HG03571 (cell line): ENCODE results near the gene TMEM8B.
"Not testable (repeated sequence)": the region's sequence is repeated elsewhere in the genome, so short reads cannot be mapped to it uniquely, and the experiment has no call there.

Experiments used
- ATAC-seq: cut with Tn5 transposase; IDR thresholded peaks from one replicate; pipeline ENCODE4 v1.9.1; 2021; ENCODE audit not compliant: unreplicated experiment

The TMEM8B gene

DNA sequence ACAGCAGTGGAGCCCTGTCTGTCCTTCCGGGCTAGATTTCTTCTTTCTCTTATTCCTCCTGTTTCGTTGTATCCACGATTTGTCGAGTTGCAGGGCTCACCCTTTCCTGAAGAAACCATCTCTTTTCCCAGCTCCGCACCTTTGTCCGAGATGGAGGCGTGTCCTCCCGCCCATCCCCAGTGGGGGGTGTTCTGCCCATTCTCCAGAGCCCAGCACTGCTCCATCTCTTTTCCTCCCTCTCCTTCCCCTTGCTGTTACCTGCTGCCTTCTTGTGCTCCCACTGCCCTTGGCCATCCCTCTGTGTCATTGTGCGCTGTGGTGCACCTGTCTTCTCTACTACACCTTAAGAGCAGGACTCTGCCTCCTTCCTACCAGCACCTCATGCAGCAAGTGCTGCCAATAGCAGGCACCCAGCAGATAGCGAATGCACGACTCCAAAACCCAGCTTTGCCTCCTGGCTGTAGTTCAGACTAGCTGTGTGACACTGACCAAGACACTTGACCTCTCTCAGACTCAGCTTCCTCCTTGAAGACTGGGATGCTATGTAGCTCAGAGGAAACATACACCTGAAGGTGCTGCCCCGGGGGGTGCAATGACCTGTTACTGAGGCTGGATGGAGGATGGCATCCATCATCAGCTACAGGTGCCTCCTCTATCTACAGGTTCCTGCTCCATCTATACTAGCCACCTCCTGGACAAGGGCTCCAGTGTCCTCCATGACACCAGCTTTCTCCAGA, 32.3 kb downstream of the TMEM8B start:
- no peak for ATAC-seq

DNA sequence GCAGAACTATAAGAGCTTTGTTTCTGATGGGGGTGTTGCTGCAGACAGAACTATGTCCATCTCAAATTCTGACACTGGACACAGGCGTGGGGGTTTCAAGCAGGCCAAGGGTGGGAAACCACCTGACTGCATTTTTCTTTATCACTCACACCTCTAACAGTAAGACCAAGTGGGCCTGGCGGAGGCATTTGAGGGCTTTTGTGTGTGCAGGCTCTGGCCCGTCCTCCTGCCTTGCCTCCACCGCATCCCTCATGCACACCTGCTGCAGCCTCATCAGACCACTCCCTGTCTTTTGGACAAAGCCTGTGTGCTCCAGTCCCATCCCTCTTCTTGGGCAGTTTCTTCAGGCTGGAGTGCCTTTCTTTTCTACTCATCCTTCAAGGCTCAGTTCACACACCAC, 33.3 kb downstream of the TMEM8B start:
- no peak for ATAC-seq

DNA sequence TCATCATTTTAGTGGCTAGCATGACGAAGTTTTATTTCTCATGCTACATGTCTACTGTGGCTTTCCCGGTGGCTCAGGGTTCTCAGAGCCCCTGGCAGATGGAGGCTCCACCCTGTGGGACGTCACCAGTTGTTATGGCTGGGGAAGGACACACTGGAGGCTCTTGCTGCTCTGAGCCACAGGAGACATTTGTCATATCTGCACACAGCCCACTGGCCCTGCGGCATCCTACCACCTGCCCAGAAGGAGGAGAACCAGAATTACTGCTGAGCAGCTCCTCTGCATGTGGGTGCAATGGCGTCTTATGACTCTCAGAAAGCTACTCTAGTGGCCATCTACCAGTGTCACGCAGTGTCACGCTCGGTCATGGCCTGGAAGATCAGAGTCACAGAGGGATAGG, 34.6 kb downstream of the TMEM8B start:
- ATAC-seq, result no peak

DNA sequence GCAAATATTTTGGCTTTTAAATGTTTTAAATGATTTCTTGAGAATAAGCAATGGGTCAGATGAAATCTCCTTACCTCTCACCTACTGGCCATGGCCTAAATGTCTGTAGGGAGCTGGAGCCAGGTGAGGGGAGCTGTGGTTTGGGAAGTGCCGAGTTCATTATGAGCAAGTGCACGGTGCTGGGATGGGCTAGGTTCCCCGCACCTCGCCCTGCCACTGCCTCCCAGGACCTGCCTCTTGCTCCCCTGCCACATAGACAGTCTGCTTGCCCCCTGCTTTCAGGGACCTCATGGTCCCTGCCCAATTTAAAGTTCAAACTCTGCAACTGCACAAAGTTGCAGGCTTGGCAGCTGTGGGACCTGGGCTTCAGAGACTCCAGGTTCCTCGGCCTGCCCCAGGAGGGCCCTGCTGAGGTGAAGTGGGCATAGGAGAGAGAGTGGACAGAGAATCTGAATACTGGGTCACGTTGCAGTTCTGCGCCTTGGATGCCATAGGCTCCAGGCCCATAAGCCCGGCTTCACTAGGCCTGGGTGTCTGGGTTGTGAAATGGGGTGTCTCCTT, 35.7 kb downstream of the TMEM8B start:
- no peak for ATAC-seq

DNA sequence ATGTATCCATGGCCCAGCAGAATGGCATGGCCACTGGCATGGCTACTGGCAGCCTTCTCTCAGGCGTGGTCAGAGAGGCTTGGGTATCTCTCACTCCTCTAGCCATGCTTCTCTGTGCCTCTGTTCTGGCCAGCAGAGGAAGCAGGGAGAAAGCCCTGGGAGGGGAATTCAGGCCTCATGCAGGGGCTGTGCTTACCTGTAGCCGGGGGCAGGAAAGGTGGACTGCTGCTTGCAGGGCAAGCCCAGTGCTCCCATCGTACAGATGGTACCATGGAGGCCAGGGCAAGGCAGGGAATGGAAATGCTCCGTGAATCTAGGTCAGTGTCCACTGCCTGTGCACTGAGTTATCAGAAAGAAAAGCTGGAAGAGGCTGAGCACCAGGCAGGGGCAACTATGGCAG, 38.5 kb downstream of the TMEM8B start:
- ATAC-seq, result no peak

DNA sequence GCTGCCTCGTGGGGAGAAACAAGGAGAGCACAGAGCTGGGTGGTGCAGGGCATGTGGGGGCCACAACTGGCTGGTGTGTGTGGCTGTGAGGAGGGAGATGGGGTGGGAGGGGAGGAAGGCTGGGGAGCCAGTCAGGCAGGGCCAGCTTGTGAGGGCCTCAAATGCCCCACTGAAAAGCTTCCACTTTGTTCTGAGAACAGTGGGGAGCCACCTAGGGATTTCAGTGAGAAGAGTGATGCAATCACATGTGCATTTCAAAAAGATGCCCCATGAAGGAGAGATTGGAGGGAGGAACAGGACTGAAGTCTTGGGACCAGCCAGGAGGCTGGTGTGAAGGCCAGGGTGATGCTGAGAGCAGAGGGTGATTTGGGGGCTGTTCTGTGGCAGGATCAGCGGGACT, 39.9 kb downstream of the TMEM8B start:
- ATAC-seq, result no peak

DNA sequence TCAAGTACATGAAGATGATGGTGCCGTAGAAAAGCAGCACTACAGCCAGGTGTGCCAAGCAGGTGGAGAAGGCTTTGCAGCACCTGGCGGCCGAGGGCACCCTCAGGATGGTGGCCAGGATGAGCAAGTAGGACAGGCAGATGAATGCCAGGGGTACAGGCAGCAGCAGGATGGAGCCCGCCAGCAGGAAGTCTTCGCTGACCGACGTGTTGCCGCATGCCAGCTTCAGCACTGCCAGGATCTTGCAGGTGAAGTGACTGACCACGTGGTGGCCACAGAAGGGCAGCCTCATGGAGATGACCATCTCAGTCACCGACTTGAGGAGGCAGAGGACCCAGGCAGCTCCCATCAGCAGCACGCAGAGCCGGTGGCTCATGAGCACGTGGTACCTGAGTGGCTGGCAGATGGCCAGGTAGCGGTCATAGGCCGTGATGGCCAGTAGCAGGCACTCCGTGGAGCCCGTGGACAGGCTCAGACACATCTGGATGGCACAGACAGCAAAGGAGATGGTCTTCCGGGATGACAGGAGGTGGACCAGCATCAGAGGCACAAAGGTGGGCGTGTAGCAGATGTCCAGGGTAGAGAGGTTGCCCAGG, 40.7 kb downstream of the TMEM8B start:
- no peak for ATAC-seq

DNA sequence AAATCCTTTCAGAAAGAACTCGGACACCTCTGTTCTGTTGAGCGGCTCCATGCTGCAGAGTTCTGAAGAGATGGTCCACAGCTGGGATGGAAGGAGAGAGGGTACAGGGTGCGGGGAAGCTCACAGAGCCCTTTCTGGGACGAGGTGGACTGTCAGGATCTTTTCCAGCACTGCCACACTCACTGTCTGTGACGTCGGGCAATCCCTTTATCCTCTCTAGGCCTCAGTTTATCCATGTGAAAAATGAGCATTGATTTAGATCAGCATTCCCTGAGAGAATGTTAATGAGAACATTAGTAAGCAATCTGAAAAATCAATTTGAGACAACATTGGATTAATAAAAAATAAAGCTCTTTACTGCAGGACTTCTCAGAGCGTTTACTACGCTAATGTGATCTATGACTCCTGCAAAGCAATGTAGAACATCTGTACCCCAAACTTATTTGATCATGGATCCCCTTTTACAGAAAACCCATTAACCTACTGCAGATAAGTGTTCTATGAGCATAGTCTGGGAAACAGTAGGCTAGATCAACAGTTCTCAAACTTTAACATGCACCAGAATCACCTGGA, 41.4 kb downstream of the TMEM8B start, which contains the start of gene OR13J1:
Gene OR13J1, minus strand, starts transcription at position 51 of the 573 bp plus-strand sequence. Its CDS starts 0 bp downstream, at position 51.
- no peak for ATAC-seq

DNA sequence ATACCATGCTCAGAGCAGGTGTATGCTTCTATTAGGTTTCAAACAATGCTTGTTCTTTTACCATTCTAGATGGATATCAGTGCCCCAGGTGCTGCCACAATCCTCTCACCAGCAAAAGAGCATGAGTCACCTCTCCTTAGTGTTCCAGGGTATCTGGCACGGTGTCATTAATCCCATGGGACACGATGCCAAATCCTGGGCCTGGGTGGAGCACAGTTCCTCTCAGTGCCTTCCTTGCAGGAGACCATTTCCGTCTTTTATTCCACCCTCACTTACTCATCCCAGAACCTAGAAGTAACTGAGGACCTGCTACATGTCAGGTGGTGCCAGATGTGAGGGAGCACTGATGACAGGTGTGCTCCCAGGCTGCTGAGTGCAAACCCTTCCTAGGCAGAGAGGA, 42.5 kb downstream of the TMEM8B start:
- no peak for ATAC-seq

DNA sequence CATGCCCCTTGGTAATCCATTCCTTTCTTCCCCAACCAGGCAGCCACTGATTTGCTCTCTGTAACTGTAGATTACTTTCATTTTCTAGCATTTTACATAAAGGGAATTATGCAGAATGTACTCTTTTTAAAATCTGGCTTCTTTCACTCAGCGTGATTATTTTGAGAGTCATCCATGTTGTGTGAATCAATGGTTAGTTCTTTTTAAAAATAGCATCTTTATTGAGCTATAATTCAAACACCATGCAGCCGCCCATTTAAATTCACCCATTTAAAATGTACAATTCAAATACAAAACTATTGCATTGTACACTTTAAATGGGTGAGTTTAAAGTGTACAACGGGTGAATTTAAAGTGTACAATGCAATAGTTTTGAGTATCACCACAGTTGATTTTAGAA, 43.5 kb downstream of the TMEM8B start:
- ATAC-seq, result no peak

DNA sequence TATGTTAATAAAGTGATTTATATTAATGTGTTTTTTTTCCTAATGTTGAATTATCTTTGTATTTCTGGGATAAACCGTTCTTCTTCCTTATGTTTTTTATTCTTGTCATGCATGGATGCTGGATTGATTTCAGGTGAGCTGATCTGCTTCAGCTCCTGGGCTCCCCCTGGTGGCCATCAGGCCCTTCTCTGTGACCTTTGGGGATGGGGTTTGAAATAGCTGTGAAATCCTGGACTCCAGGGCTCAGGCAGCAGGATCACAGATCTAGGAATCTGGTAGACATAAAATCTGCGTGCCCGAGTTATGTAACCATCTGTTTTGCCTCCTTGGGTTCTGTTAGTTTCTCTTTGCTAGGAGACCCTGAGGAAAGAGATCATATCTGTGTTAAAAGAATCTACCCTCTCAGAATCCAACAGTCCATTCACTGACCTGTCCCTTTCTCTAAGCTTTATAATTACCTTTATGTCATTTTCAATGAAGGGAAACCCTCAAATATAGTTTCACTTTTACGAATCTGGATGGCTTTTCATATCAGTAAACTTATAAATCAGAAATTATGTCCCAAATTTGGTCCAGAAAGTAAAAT, 53.3 kb downstream of the TMEM8B start:
- no peak for ATAC-seq

DNA sequence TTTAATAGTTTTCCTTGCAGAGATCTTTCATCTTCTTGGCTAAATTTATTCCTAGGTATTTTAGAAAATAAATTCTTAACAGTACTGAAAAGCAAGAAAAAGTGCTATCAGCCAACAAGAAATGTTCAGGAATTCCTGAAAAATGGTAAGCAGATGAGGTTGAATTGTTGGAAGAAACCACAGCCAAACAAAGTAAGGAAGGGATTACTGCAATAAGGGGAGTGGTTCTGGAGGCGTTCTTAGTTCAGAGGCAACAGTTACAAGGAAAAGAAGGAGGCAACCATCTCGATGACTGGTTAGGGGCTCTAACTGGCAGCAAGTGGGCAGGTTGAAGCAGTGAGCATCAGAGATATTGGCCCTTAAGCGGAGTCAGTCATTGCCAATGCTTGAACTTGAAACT, 54.0 kb downstream of the TMEM8B start:
- ATAC-seq, result no peak

DNA sequence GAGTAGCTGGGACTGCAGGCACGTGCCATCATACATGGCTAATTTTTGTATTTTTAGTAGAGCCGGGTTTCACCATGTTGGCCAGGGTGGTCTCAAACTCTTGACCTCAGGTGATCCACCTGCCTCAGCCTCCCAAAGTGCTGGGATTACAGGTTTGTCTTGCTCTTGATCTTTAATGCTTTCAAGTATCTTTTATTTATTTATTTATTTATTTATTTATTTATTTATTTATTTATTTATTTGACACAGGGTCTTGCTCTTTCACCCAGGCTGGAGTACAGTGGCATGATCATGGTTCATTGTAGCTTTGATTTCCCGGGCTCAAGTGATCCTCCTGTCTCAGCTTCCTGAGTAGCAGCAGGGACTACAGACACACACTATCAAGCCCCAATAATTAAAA, 55.9 kb downstream of the TMEM8B start:
- ATAC-seq, result not testable (repeated sequence)

DNA sequence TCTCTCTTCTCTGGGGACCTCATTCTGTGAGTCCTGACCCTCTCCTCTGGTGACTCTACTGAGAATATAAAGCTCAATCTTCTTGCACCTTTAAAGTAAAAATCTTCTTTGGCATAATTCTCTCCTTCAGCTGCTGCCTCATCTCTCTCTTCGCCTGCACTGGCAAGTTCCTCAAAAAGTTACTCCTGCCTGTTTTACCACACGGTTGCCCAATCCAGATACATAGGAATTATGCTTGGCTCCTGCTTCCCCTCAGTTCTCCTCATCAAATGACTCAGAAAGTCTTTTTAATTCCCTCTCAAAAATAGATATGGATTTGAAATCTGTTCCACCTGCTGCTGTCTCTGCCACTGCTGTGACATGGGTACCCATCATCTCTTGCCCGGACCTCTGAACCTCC, 62.6 kb downstream of the TMEM8B start:
- ATAC-seq, result no peak

DNA sequence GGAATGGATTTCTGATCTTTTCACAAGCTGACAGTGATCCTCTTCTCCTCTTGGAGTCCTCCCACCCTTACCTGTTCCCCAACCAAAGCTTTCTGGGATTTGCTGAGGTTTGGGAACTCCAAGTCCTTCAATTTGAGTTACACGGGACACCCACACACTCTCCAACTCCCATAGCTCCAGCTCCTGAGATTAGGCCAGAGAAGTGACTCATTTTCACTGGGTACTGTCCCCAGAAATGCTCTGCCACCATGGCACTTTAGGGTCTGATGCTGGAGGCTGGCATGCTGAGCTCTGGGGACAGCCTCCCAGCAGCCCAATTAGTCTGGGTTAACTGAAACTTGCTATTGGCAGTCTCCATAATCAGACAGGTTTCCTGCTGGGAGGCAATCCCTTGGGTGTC, 63.0 kb downstream of the TMEM8B start:
- ATAC-seq, result no peak

DNA sequence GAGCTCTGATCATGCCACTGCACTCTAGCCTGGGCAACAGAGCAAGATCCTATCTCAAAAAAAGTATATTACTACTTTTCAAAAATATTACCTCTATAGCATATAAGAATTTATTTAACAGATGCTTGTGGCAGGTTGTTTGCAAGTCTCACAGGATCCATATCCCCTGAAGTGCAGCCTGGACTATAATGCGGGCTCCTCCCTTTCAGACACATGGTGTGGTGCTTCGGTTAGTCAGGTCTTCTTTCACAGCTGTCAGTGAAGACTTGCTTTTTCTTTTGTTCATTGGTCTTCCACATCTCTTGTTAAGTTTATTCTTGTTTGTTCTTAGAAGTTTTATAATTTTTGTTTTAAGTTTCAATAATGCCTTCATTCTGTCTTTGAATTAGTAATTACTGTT, 67.5 kb downstream of the TMEM8B start:
- no peak for ATAC-seq

DNA sequence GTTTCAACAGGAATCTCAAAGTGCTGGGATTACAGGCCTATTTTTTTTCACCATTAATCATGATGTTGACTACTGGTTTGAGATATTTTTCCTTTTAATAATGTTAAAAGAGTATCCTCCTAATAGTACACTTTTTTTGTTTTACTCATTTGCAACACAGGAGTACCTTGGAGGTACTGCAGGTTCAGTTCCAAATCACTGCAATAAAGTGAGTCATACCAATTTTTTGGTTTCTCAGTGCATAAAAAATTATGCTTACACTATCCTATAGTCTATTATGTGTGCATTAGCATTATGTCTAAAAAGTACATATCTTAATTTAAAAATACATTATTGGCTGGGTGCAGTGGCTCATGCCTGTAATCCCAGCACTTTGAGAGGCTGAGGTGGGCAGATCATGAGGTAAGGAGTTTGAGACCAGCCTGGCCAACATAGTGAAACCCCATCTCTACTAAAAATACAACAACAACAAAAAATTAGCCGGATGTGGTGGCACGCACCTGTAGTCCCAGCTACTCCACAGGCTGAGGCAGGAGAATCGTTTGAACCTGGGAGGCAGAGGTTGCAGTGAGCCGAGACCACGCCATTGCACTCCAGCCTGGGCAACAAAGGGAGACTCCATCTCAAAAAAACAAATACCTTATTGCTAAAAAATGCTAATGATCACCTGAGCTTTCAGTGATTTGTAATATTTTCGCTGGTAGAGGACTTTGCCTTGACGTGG, 68.5 kb downstream of the TMEM8B start:
- not testable (repeated sequence) for ATAC-seq

DNA sequence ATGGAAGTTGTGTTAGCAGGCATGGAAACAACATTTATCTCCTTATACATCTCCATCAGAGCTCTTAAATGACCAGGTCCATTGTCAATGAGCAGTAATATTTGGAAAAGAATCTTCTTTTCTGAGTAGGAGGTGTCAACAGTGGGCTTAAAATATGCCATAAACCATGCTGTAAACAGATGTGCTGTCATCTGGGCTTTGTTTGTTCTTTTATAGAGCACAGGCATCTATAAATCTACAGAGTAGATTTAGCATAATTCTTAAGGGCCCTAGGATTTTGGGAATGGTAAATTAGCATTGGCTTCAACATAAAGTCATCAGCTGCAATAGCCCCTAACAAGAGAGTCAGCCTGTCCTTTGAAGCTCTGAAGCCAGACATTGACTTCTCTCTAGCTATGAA, 69.3 kb downstream of the TMEM8B start:
- no peak for ATAC-seq

DNA sequence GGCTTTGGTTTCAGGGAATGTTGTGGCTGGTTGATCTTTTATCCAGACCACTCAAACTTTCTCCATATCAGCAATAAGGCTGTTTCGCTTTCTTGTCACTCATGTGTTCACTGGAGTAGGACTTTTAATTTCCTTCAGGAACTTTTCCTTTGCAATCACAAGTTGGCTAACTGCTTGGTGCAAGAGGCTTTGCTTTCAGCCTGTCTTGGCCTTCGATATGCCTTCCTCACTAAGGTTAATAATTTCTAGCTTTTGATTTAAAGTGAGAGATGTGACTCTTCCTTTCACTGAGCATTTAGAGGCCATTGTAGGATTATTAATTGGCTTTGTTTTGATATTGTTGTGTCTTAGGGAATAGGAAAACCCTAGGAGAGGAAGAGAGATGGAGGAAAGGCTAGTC, 70.0 kb downstream of the TMEM8B start:
- no peak for ATAC-seq

DNA sequence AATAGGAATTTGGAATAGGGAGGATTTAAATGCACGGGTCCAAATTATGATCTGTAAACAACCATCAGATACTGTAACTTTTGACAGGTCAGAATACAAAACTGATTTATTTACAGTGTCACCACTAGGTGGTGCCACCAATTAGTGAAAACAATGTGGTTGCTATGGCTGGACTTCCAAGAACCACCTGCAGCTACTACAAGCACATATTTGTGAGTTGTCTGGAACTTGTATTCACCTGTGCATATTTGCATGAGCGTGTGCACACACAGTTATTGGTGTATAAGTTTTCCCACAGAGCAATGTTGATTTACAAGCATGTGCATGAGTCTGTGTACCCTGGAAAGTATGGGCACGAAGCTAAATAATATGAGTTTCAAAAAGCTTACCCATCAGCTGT, 74.0 kb downstream of the TMEM8B start:
- no peak for ATAC-seq

DNA sequence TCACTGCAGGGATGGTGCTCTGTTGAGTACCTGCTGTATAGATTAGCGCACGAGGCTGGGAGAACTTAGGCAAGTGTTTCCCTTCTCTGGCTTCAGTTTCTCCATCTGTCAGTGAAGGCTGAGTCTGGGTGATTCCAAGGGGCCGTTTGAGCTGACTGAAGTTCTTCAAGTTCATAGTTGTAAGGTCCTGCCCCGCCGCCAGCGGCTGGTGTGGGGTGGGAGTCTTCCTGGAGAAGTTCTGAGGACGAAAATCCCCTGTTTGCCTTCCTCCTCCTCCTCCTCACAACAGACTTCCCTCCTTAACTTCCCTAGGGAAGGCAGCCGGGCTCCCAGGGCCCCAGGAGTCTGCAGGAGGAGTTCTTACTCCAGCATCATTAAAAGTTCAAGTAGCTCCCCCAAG, 75.3 kb downstream of the TMEM8B start:
- ATAC-seq, result no peak
